IMR-90 (cell line): ENCODE data around the gene STIM1. TPM values are rescaled to one million over a fixed set of nuclear protein-coding genes. Genes with fewer than 3 reads are reported as not detected.

Experiments used
- ATAC-seq: fragments of 200-7000 bp; cut with Tn5 transposase; 2 replicates; pipeline ENCODE4 v1.9.1; 2020; ENCODE audit warnings: low read depth, mild to moderate bottlenecking, moderate library complexity
- BruUV-seq: library from RNA; stranded (reverse); fragments of 400-500 nt; replicated peaks from 2 replicates; lab custom pipeline; 2021; lab: Mats Ljungman, UMichigan
- CTCF ChIA-PET: fragments of 300-600 bp; formaldehyde crosslinking; extraction: SDS; loops from one replicate; lab custom pipeline; 2021; ENCODE audit warnings: antibody characterized with exemption; lab: Yijun Ruan, JAX
- POLR2A ChIA-PET: fragments of 300-600 bp; sonication (Branson Sonifier 250); formaldehyde crosslinking; loops from one replicate; lab custom pipeline; 2022; ENCODE audit warnings: antibody characterized with exemption; ENCODE audit not compliant: unreplicated experiment; lab: Charles Lee
- DNase-seq: peaks from one replicate; pipeline ENCODE4 v3.0.0; 2013
- H2AFZ ChIP-seq: replicated peaks from 2 replicates; pipeline ENCODE3; 2013; ENCODE audit warnings: low read length, mild to moderate bottlenecking; ENCODE audit not compliant: poor library complexity
- H2AK5ac ChIP-seq: 2 replicates; pipeline ENCODE4 v1.6.1; 2013; ENCODE audit warnings: low read depth, low read length, inconsistent platforms
- H2AK9ac ChIP-seq: replicated peaks from 2 replicates; pipeline ENCODE3; 2013; ENCODE audit warnings: mild to moderate bottlenecking, low read depth, low read length, moderate library complexity; ENCODE audit not compliant: poor library complexity
- H2BK120ac ChIP-seq: 2 replicates; pipeline ENCODE4 v1.6.1; 2013; ENCODE audit warnings: low read depth, low read length, inconsistent platforms
- H2BK15ac ChIP-seq: 3 replicates; pipeline ENCODE4 v1.6.1; 2013; ENCODE audit warnings: low read depth, low read length, inconsistent platforms
- H2BK20ac ChIP-seq: 2 replicates; pipeline ENCODE4 v1.6.1; 2013; ENCODE audit warnings: low read depth, mild to moderate bottlenecking, inconsistent platforms, low read length, moderate library complexity
- H2BK5ac ChIP-seq: 2 replicates; pipeline ENCODE4 v1.6.1; 2013; ENCODE audit warnings: mild to moderate bottlenecking, low read depth, low read length, inconsistent platforms; ENCODE audit not compliant: poor library complexity, severe bottlenecking
- H3K14ac ChIP-seq: replicated peaks from 2 replicates; pipeline ENCODE4 v1.6.1; 2013; ENCODE audit warnings: low read depth, low read length, inconsistent platforms
- H3K18ac ChIP-seq: 2 replicates; pipeline ENCODE4 v1.6.1; 2013; ENCODE audit warnings: low read depth, low read length, control low read depth
- H3K23ac ChIP-seq: 2 replicates; pipeline ENCODE4 v1.6.1; 2013; ENCODE audit warnings: low read depth, low read length, inconsistent platforms
- H3K27ac ChIP-seq: 2 replicates; pipeline ENCODE4 v1.5.1; 2013; ENCODE audit warnings: mild to moderate bottlenecking, control low read depth, low read length; ENCODE audit not compliant: insufficient read depth
- H3K27me3 ChIP-seq: 2 replicates; pipeline ENCODE4 v1.6.1; 2013; ENCODE audit warnings: low read length; ENCODE audit not compliant: control insufficient read depth, insufficient read depth
- H3K36me3 ChIP-seq: 2 replicates; pipeline ENCODE4 v1.6.1; 2013; ENCODE audit warnings: low read length, mixed read lengths; ENCODE audit not compliant: control insufficient read depth, insufficient read depth
- H3K4ac ChIP-seq: 2 replicates; pipeline ENCODE4 v1.6.1; 2013; ENCODE audit warnings: low read depth, low read length, inconsistent platforms
- H3K4me1 ChIP-seq: 2 replicates; pipeline ENCODE4 v1.6.1; 2013; ENCODE audit warnings: low read length, mixed read lengths; ENCODE audit not compliant: control insufficient read depth, insufficient read depth
- H3K4me2 ChIP-seq: 2 replicates; pipeline ENCODE4 v1.6.1; 2013; ENCODE audit warnings: low read depth, mild to moderate bottlenecking, control low read depth, low read length, moderate library complexity
- H3K4me3 ChIP-seq: 2 replicates; pipeline ENCODE4 v1.5.1; 2013; ENCODE audit warnings: low read depth, mild to moderate bottlenecking, control low read depth, low read length, moderate library complexity; ENCODE audit not compliant: insufficient read depth
- H3K56ac ChIP-seq: 2 replicates; pipeline ENCODE4 v1.6.1; 2013; ENCODE audit warnings: low read length, inconsistent platforms; ENCODE audit not compliant: insufficient read depth; ENCODE audit errors: extremely low read depth
- H3K79me1 ChIP-seq, 2 experiments: 2 replicates each; pipeline ENCODE4 v1.6.1; 2013; ENCODE audit warnings: low read length in 2 of 2, inconsistent platforms in 1 of 2, low read depth in 1 of 2
- H3K9ac ChIP-seq: 2 replicates; pipeline ENCODE4 v1.6.1; 2013; ENCODE audit warnings: low read depth, low read length, control low read depth
- H3K9me1 ChIP-seq: 2 replicates; pipeline ENCODE4 v1.6.1; 2013; ENCODE audit warnings: low read length, inconsistent platforms; ENCODE audit not compliant: insufficient read depth
- H3K9me3 ChIP-seq: 2 replicates; pipeline ENCODE4 v1.6.1; 2013; ENCODE audit warnings: low read length; ENCODE audit not compliant: control insufficient read depth, insufficient read depth
- H4K20me1 ChIP-seq: 2 replicates; pipeline ENCODE4 v1.6.1; 2013; ENCODE audit warnings: low read length, inconsistent platforms; ENCODE audit not compliant: insufficient read depth
- H4K5ac ChIP-seq: 2 replicates; pipeline ENCODE4 v1.6.1; 2013; ENCODE audit warnings: mild to moderate bottlenecking, low read depth, low read length, control low read depth
- H4K8ac ChIP-seq, 2 experiments: 2 replicates each; pipeline ENCODE4 v1.6.1; 2013; ENCODE audit warnings: low read depth in 2 of 2, low read length in 2 of 2, control low read depth in 1 of 2, inconsistent platforms in 1 of 2
- H4K91ac ChIP-seq: 2 replicates; pipeline ENCODE4 v1.6.1; 2013; ENCODE audit warnings: low read depth, low read length, inconsistent platforms; ENCODE audit not compliant: insufficient read depth
- CEBPB ChIP-seq: IDR thresholded peaks from 2 replicates; pipeline ENCODE4 v1.6.1; 2012; ENCODE audit warnings: low read depth, low read length, improper control_type of control experiment
- CHD1 ChIP-seq: IDR thresholded peaks from 2 replicates; pipeline ENCODE4 v1.6.1; 2012; ENCODE audit warnings: low read depth, low read length, improper control_type of control experiment
- FOS ChIP-seq: fragments of 150-350 bp; IDR thresholded peaks from 2 replicates; pipeline ENCODE4 v1.6.1; 2016; ENCODE audit warnings: low read depth, low read length
- MAFK ChIP-seq: IDR thresholded peaks from 2 replicates; pipeline ENCODE4 v1.6.1; 2012; ENCODE audit warnings: low read depth, low read length, improper control_type of control experiment
- MXI1 ChIP-seq: IDR thresholded peaks from 2 replicates; pipeline ENCODE4 v1.6.1; 2012; ENCODE audit warnings: low read depth, mild to moderate bottlenecking, low read length, moderate library complexity, borderline replicate concordance
- POLR2A ChIP-seq: IDR thresholded peaks from 2 replicates; pipeline ENCODE4 v1.6.1; 2012; ENCODE audit warnings: mild to moderate bottlenecking, low read depth, low read length
- RAD21 ChIP-seq: IDR thresholded peaks from 2 replicates; pipeline ENCODE4 v1.6.1; 2012; ENCODE audit warnings: low read length, improper control_type of control experiment
- RCOR1 ChIP-seq: IDR thresholded peaks from 2 replicates; pipeline ENCODE4 v1.6.1; 2012; ENCODE audit warnings: mild to moderate bottlenecking, low read length, improper control_type of control experiment; ENCODE audit not compliant: insufficient replicate concordance
- SMC3 ChIP-seq: fragments of 150-350 bp; IDR thresholded peaks from 2 replicates; pipeline ENCODE4 v1.6.1; 2016; ENCODE audit warnings: low read depth, mild to moderate bottlenecking, antibody characterized with exemption, low read length, moderate library complexity
- WGBS, 2 experiments: methylation state at CpG; one replicate each; pipeline versions ENCODE4 v1.1.5 to v1.1.7; 2013; ENCODE audit warnings: missing lambda C conversion rate in 2 of 2; ENCODE audit not compliant: insufficient read length in 1 of 2; ENCODE audit errors: extremely low coverage in 2 of 2; 5-methylcytosine and 5-hydroxymethylcytosine counted together
- dilution Hi-C: fragments of 300-500 bp; cut with HindIII; formaldehyde crosslinking; loops from one replicate; pipeline ENCODE4 v1.14.3; 2018; ENCODE audit warnings: low sequenced_read_pairs; ENCODE audit not compliant: unreplicated experiment
- in situ Hi-C: fragments of 300-500 bp; cut with MboI; formaldehyde crosslinking; loops from 3 replicates; pipeline ENCODE4 v1.14.3; 2019; ENCODE audit warnings: low sequenced_read_pairs, inconsistent platforms, mixed read lengths
- intact Hi-C: fragments of 100-400 bp; cut with micrococcal nuclease; formaldehyde crosslinking; loops from 2 replicates; pipeline ENCODE4 v1.10.0; 2022
- polyA plus RNA-seq, 3 experiments: library from polyadenylated mRNA; depleted of rRNA; stranded (reverse); fragments of >200 nt; gene quantifications; 2 replicates each; pipeline ENCODE4 v1.2.3, GENCODE V29; 2012; ENCODE audit warnings: low replicate concordance in 1 of 3
- total RNA-seq: library from RNA; depleted of rRNA; stranded (reverse); fragments of >200 nt; gene quantifications from 2 replicates; pipeline ENCODE4 v1.2.3, GENCODE V29; 2012
- TF ChIP-seq, protein P1 (sequence below): fragments of 150-350 bp; IDR thresholded peaks from 2 replicates; pipeline ENCODE4 v1.6.1; 2016; ENCODE audit warnings: low read depth, mild to moderate bottlenecking, low read length, moderate library complexity, borderline replicate concordance

Gene STIM1
- total and polyA plus RNA-seq, 2 of the 4 experiments (the other 2 are of a cell fraction), result 17.9 to 23.0 TPM

GRCh38 chr11:3867209-3868091 lies 12.0 kb downstream of the STIM1 start:
- Histone ChIP-seq H3K56ac (no peak overlapping the region), H3K79me1 (peaks cover 34 to 46% of the 10 kb centered on the region in 2 experiments), H3K9ac (no peak overlapping the region), H2BK20ac (no peak overlapping the region), H3K4me2 (peak overlapping the region; percentile 5; the same call in 1 of the 2 replicates), H4K5ac (peak overlapping the region; percentile 12; the same call in 1 of the 2 replicates), H2BK15ac (no peak overlapping the region), H4K91ac (0 out of 2 replicates have a peak overlapping the region, but pooled peaks have one; percentile 13), H3K4ac (peak overlapping the region; percentile 63; the same call in 1 of the 2 replicates), H3K36me3 (no peaks in the 10 kb centered on the region), H3K9me3 (no peaks in the 10 kb centered on the region), H3K4me1 (peaks cover 16% of the 10 kb centered on the region), H2AK9ac (no peak overlapping the region), H2AK5ac (no peak overlapping the region; the same call in 1 of the 2 replicates), H3K27me3 (no peaks in the 10 kb centered on the region), H2BK5ac (no peak overlapping the region), H3K27ac (no peak overlapping the region), H3K9me1 (peaks cover 9% of the 10 kb centered on the region; the same call in 1 of the 2 replicates), H3K4me3 (no peak overlapping the region), H4K8ac (no peak overlapping the region), H3K23ac (no peak overlapping the region; the same call in 1 of the 2 replicates), H2BK120ac (no peak overlapping the region), H4K20me1 (no peaks in the 10 kb centered on the region), H3K14ac (peak overlapping the region; percentile 17; the same call in 1 of the 2 replicates), H3K18ac (peak overlapping the region; percentile 56), H2AFZ (no peak overlapping the region)
- no TSS peak for BruUV-seq
- 0 out of 2 replicates have a peak, but pooled peaks have one; percentile 28 for ATAC-seq
- dilution Hi-C loops (no loop called here), in situ Hi-C loops (no loop called here), intact Hi-C loops (no loop called here)
- POLR2A ChIA-PET, result interaction anchor here (0.6 kb wide), 1 partner anchor 8 kb away, joined by 8 read pairs; no protein-coding TSS in a partner anchor
- TF ChIP-seq, protein P1, sequence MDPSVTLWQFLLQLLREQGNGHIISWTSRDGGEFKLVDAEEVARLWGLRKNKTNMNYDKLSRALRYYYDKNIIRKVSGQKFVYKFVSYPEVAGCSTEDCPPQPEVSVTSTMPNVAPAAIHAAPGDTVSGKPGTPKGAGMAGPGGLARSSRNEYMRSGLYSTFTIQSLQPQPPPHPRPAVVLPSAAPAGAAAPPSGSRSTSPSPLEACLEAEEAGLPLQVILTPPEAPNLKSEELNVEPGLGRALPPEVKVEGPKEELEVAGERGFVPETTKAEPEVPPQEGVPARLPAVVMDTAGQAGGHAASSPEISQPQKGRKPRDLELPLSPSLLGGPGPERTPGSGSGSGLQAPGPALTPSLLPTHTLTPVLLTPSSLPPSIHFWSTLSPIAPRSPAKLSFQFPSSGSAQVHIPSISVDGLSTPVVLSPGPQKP, result no peak
- no peak for TF ChIP-seq CHD1
- no peak for TF ChIP-seq CEBPB
- no peak for TF ChIP-seq FOS
- no peak for TF ChIP-seq MAFK
- TF ChIP-seq RCOR1, result no peak
- TF ChIP-seq MXI1, result no peak
- no peak for TF ChIP-seq SMC3
- TF ChIP-seq POLR2A, result no peak
- no peak for TF ChIP-seq RAD21
- WGBS, 2 experiments, result 53% methylated on average over 3 of the region's 6 CpGs; no CpG with 5 or more reads in 1 of the 2 experiments
- CTCF ChIA-PET, result interaction anchor here (1.2 to 1.9 kb wide), 3 partner anchors 13 to 206 kb away, joined by 3 to 11 read pairs (median 8); partner anchors contain the start of gene STIM1
- no peak for DNase-seq
